ENCODE results near the gene CDH26.

- TF ChIP-seq THAP8 (CRISPR knock-in tag; IDR thresholded peaks at IDR 0.05; ENCODE audit: borderline replicate concordance) (no peak), ZNF124 (CRISPR knock-in tag; IDR thresholded peaks at IDR 0.05) (no peak), CREM (IDR thresholded peaks at IDR 0.05) (no peak), CREM (CRISPR knock-in tag; IDR thresholded peaks at IDR 0.05) (no peak), MYNN (CRISPR knock-in tag; IDR thresholded peaks at IDR 0.05; ENCODE audit: low read depth) (no peak), PRPF4 (IDR thresholded peaks at IDR 0.05; ENCODE audit: low read depth, low read length, poor library complexity, severe bottlenecking) (no peak), PHF5A (CRISPR knock-in tag; IDR thresholded peaks at IDR 0.05; ENCODE audit: low read depth, unreplicated experiment) (no peak), ZNF224 (CRISPR knock-in tag; IDR thresholded peaks at IDR 0.05) (no peak), RNF2 (conservative IDR thresholded peaks at IDR 0.05; ENCODE audit: low read depth) (no peak), ARID2 (CRISPR knock-in tag; IDR thresholded peaks at IDR 0.05; ENCODE audit: borderline replicate concordance) (no peak), ZNF558 (CRISPR knock-in tag; IDR thresholded peaks at IDR 0.05; ENCODE audit: borderline replicate concordance) (no peak), NFIC (IDR thresholded peaks at IDR 0.05; ENCODE audit: low read length) (no peak), ELK4 (CRISPR knock-in tag; IDR thresholded peaks at IDR 0.05; ENCODE audit: borderline replicate concordance) (no peak), ARNT (IDR thresholded peaks at IDR 0.05) (no peak), NPAS2 (CRISPR knock-in tag; IDR thresholded peaks at IDR 0.05; ENCODE audit: borderline replicate concordance) (no peak)
Measured at GRCh38 chr20:59993736-59994430, 35.7 kb downstream of the CDH26 start.

Data from HepG2 (cell line).